ENCODE data around the gene COL12A1.

DNA sequence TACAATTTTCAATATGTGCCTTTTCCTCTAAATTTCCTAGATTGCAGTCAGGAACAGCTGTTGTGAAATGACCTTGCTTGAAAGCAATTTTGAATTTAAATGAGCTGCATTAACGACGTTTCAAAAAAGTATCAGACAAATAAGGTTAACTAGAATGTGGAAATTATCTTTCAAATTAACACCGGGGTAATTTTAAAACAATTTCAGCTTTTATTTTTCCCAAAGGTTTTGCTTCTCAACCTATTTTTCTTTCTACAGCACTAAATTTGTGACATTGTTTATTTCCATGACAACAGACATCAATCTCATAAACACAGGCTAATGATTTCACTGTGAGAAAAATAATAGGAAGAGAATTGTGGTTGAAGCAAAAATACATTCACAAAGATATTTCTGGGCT is 38.5 kb downstream of the COL12A1 start:
- TF ChIP-seq, protein P1, sequence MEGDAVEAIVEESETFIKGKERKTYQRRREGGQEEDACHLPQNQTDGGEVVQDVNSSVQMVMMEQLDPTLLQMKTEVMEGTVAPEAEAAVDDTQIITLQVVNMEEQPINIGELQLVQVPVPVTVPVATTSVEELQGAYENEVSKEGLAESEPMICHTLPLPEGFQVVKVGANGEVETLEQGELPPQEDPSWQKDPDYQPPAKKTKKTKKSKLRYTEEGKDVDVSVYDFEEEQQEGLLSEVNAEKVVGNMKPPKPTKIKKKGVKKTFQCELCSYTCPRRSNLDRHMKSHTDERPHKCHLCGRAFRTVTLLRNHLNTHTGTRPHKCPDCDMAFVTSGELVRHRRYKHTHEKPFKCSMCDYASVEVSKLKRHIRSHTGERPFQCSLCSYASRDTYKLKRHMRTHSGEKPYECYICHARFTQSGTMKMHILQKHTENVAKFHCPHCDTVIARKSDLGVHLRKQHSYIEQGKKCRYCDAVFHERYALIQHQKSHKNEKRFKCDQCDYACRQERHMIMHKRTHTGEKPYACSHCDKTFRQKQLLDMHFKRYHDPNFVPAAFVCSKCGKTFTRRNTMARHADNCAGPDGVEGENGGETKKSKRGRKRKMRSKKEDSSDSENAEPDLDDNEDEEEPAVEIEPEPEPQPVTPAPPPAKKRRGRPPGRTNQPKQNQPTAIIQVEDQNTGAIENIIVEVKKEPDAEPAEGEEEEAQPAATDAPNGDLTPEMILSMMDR (IDR thresholded peaks at IDR 0.05) = no peak
- no peak for TF ChIP-seq POLR2A (IDR thresholded peaks at IDR 0.05)

Data from Peyer's patch (tissue), 4 donors.